B cell (primary cell): ENCODE results near the gene FAF1.

Source experiments
- CTCF ChIP-seq: fragments of 200-600 bp; IDR thresholded peaks from one replicate; pipeline ENCODE4 v1.8.0; 2022; ENCODE audit warnings: antibody characterized with exemption, mild to moderate bottlenecking
- EZH2 ChIP-seq: IDR thresholded peaks from 2 replicates; pipeline ENCODE4 v1.6.1; 2012; ENCODE audit warnings: borderline replicate concordance, low read depth, mild to moderate bottlenecking, moderate library complexity, low read length; ENCODE audit not compliant: insufficient read depth, poor library complexity, severe bottlenecking

DNA sequence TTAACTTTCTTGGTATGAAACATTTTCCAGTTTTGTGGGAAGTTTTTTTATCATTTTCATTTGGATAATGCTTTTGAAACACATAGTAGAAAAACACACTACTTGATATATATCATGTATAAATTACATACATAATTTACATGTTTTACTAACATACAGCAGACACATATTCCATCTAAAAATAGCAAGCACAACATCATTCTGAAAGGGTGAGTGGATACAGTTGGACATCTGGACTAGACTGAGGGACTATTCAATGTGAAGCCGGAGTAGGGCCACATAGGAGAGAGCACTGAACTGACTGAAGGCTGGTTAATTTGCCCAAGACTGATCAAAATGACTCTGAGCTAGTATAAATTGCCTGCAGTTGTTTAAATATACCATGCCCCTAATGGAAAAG lies 21.7 kb upstream of the FAF1 start:
- TF ChIP-seq CTCF (no peak), EZH2 (no peak)
